ENCODE measurements around the gene GRID2.
"Not testable (repeated sequence)": the region's sequence is repeated elsewhere in the genome, so short reads cannot be mapped to it uniquely, and the experiment has no call there.

Gene GRID2

GRCh38 chr4:92382128-92382527 is 78.4 kb downstream of the GRID2 start:
- Histone ChIP-seq H3K4me1 (ENCODE audit: control insufficient read depth, insufficient read depth, low read length) (no peaks in the 10 kb centered on the region), H3K4me3 (ENCODE audit: low read length) (no peak overlapping the region), H3K27ac (ENCODE audit: low read depth, low read length) (no peak overlapping the region), H3K36me3 (ENCODE audit: control insufficient read depth, insufficient read depth, low read length) (no peaks in the 10 kb centered on the region), H3K9ac (ENCODE audit: low read length) (no peak overlapping the region), H3K27me3 (ENCODE audit: control insufficient read depth, insufficient read depth, low read length) (no peaks in the 10 kb centered on the region)

- Histone ChIP-seq H3K27me3 (ENCODE audit: control insufficient read depth, insufficient read depth, low read length) (no peaks in the 10 kb centered on the region), H3K4me3 (ENCODE audit: low read length) (no peak overlapping the region), H3K9ac (ENCODE audit: low read length) (no peak overlapping the region), H3K36me3 (ENCODE audit: control insufficient read depth, insufficient read depth, low read length) (no peaks in the 10 kb centered on the region), H3K27ac (ENCODE audit: low read depth, low read length) (no peak overlapping the region), H3K4me1 (ENCODE audit: control insufficient read depth, insufficient read depth, low read length) (no peaks in the 10 kb centered on the region)
Measured at GRCh38 chr4:92387459-92388069, 83.8 kb downstream of the GRID2 start.

GRCh38 chr4:92399032-92399431 is 95.3 kb downstream of the GRID2 start:
- Histone ChIP-seq H3K4me3 (ENCODE audit: low read length) (no peak overlapping the region), H3K9ac (ENCODE audit: low read length) (no peak overlapping the region), H3K27ac (ENCODE audit: low read depth, low read length) (no peak overlapping the region), H3K27me3 (ENCODE audit: control insufficient read depth, insufficient read depth, low read length) (no peaks in the 10 kb centered on the region), H3K4me1 (ENCODE audit: control insufficient read depth, insufficient read depth, low read length) (no peaks in the 10 kb centered on the region), H3K36me3 (ENCODE audit: control insufficient read depth, insufficient read depth, low read length) (no peaks in the 10 kb centered on the region)

GRCh38 chr4:92403525-92403924 is 99.8 kb downstream of the GRID2 start:
- not testable (repeated sequence) for H3K27me3 ChIP-seq (ENCODE audit: control insufficient read depth, insufficient read depth, low read length); H3K27ac ChIP-seq (ENCODE audit: low read depth, low read length); H3K4me1 ChIP-seq (ENCODE audit: control insufficient read depth, insufficient read depth, low read length); H3K36me3 ChIP-seq (ENCODE audit: control insufficient read depth, insufficient read depth, low read length); H3K9ac ChIP-seq (ENCODE audit: low read length); H3K4me3 ChIP-seq (ENCODE audit: low read length)

GRCh38 chr4:92406488-92406887 is 102.7 kb downstream of the GRID2 start:
- Histone ChIP-seq H3K27me3 (ENCODE audit: control insufficient read depth, insufficient read depth, low read length) (no peaks in the 10 kb centered on the region), H3K9ac (ENCODE audit: low read length) (no peak overlapping the region), H3K36me3 (ENCODE audit: control insufficient read depth, insufficient read depth, low read length) (no peaks in the 10 kb centered on the region), H3K4me1 (ENCODE audit: control insufficient read depth, insufficient read depth, low read length) (no peaks in the 10 kb centered on the region), H3K4me3 (ENCODE audit: low read length) (no peak overlapping the region), H3K27ac (ENCODE audit: low read depth, low read length) (no peak overlapping the region)

- Histone ChIP-seq H3K36me3 (ENCODE audit: control insufficient read depth, insufficient read depth, low read length) (no peaks in the 10 kb centered on the region), H3K4me1 (ENCODE audit: control insufficient read depth, insufficient read depth, low read length) (no peaks in the 10 kb centered on the region), H3K27me3 (ENCODE audit: control insufficient read depth, insufficient read depth, low read length) (no peaks in the 10 kb centered on the region), H3K27ac (ENCODE audit: low read depth, low read length) (no peak overlapping the region), H3K4me3 (ENCODE audit: low read length) (no peak overlapping the region), H3K9ac (ENCODE audit: low read length) (no peak overlapping the region)
Measured at GRCh38 chr4:92421920-92422319, 118.2 kb downstream of the GRID2 start.

GRCh38 chr4:92433272-92433758 is 129.5 kb downstream of the GRID2 start:
- Histone ChIP-seq H3K9ac (ENCODE audit: low read length) (no peak overlapping the region), H3K27ac (ENCODE audit: low read depth, low read length) (no peak overlapping the region), H3K4me1 (ENCODE audit: control insufficient read depth, insufficient read depth, low read length) (no peaks in the 10 kb centered on the region), H3K4me3 (ENCODE audit: low read length) (no peak overlapping the region), H3K27me3 (ENCODE audit: control insufficient read depth, insufficient read depth, low read length) (no peaks in the 10 kb centered on the region), H3K36me3 (ENCODE audit: control insufficient read depth, insufficient read depth, low read length) (no peaks in the 10 kb centered on the region)

GRCh38 chr4:92438722-92439121 is 135.0 kb downstream of the GRID2 start:
- H3K9ac ChIP-seq (ENCODE audit: low read length); H3K4me1 ChIP-seq (ENCODE audit: control insufficient read depth, insufficient read depth, low read length): not testable (repeated sequence)

GRCh38 chr4:92442131-92442530 is 138.4 kb downstream of the GRID2 start:
- H3K4me1 ChIP-seq (ENCODE audit: control insufficient read depth, insufficient read depth, low read length); H3K36me3 ChIP-seq (ENCODE audit: control insufficient read depth, insufficient read depth, low read length); H3K27me3 ChIP-seq (ENCODE audit: control insufficient read depth, insufficient read depth, low read length); H3K9ac ChIP-seq (ENCODE audit: low read length); H3K27ac ChIP-seq (ENCODE audit: low read depth, low read length); H3K4me3 ChIP-seq (ENCODE audit: low read length): not testable (repeated sequence)

More at GRCh38 chr4:92438722-92439121, 135.0 kb downstream of the GRID2 start:
- H3K27ac ChIP-seq (ENCODE audit: low read depth, low read length); H3K36me3 ChIP-seq (ENCODE audit: control insufficient read depth, insufficient read depth, low read length); H3K27me3 ChIP-seq (ENCODE audit: control insufficient read depth, insufficient read depth, low read length); H3K4me3 ChIP-seq (ENCODE audit: low read length): not testable (repeated sequence)

GRCh38 chr4:92444143-92444843 is 140.5 kb downstream of the GRID2 start:
- not testable (repeated sequence) for H3K36me3 ChIP-seq (ENCODE audit: control insufficient read depth, insufficient read depth, low read length); H3K27ac ChIP-seq (ENCODE audit: low read depth, low read length); H3K4me3 ChIP-seq (ENCODE audit: low read length); H3K9ac ChIP-seq (ENCODE audit: low read length); H3K4me1 ChIP-seq (ENCODE audit: control insufficient read depth, insufficient read depth, low read length); H3K27me3 ChIP-seq (ENCODE audit: control insufficient read depth, insufficient read depth, low read length)

GRCh38 chr4:92445127-92445526 is 141.4 kb downstream of the GRID2 start:
- Histone ChIP-seq H3K27me3 (ENCODE audit: control insufficient read depth, insufficient read depth, low read length) (no peaks in the 10 kb centered on the region), H3K4me3 (ENCODE audit: low read length) (no peak overlapping the region), H3K27ac (ENCODE audit: low read depth, low read length) (no peak overlapping the region), H3K36me3 (ENCODE audit: control insufficient read depth, insufficient read depth, low read length) (no peaks in the 10 kb centered on the region), H3K4me1 (ENCODE audit: control insufficient read depth, insufficient read depth, low read length) (no peaks in the 10 kb centered on the region), H3K9ac (ENCODE audit: low read length) (no peak overlapping the region)

GRCh38 chr4:92447255-92447905 is 143.6 kb downstream of the GRID2 start:
- no peaks in the 10 kb centered on the region for H3K27me3 ChIP-seq (ENCODE audit: control insufficient read depth, insufficient read depth, low read length)
- H3K36me3 ChIP-seq (ENCODE audit: control insufficient read depth, insufficient read depth, low read length) = no peaks in the 10 kb centered on the region
- no peak overlapping the region for H3K9ac ChIP-seq (ENCODE audit: low read length)
- H3K27ac ChIP-seq (ENCODE audit: low read depth, low read length) = no peak overlapping the region
- H3K4me3 ChIP-seq (ENCODE audit: low read length) = no peak overlapping the region
- no peaks in the 10 kb centered on the region for H3K4me1 ChIP-seq (ENCODE audit: control insufficient read depth, insufficient read depth, low read length)
